ENCODE data around the gene ZNF554. TPM values are rescaled to one million over a fixed set of nuclear protein-coding genes. Genes with fewer than 3 reads are reported as not detected.

ZNF554 gene
- total and polyA plus RNA-seq, 2 experiments from 2014 or later, result 4.0 to 5.5 TPM

GRCh38 chr19:2854849-2855248, 35.2 kb downstream of the ZNF554 start:
- no peak overlapping the region for H3K4me3 ChIP-seq
- no peak overlapping the region for H3K27ac ChIP-seq
- no peak overlapping the region for H3K4me2 ChIP-seq
- no peaks in the 10 kb centered on the region for H3K4me1 ChIP-seq (ENCODE audit: insufficient read depth)
- 100% methylated on average over 3 of the region's 3 CpGs for WGBS (ENCODE audit: low lambda C conversion rate, missing lambda C conversion rate)
- H3K36me3 ChIP-seq (replicated peaks; ENCODE audit: insufficient read depth, low read depth), result peaks cover 25% of the 10 kb centered on the region
- no peaks in the 10 kb centered on the region for H3K79me2 ChIP-seq
- no peak for DNase-seq (ENCODE audit: low spot score)
- H3K27me3 ChIP-seq, result no peaks in the 10 kb centered on the region
- no peak overlapping the region for H2AFZ ChIP-seq
- no peak for TF ChIP-seq EZH2phosphoT487 (IDR thresholded peaks at IDR 0.05; ENCODE audit: low read depth, severe bottlenecking, unreplicated experiment)
- TF ChIP-seq, protein P1, sequence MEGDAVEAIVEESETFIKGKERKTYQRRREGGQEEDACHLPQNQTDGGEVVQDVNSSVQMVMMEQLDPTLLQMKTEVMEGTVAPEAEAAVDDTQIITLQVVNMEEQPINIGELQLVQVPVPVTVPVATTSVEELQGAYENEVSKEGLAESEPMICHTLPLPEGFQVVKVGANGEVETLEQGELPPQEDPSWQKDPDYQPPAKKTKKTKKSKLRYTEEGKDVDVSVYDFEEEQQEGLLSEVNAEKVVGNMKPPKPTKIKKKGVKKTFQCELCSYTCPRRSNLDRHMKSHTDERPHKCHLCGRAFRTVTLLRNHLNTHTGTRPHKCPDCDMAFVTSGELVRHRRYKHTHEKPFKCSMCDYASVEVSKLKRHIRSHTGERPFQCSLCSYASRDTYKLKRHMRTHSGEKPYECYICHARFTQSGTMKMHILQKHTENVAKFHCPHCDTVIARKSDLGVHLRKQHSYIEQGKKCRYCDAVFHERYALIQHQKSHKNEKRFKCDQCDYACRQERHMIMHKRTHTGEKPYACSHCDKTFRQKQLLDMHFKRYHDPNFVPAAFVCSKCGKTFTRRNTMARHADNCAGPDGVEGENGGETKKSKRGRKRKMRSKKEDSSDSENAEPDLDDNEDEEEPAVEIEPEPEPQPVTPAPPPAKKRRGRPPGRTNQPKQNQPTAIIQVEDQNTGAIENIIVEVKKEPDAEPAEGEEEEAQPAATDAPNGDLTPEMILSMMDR (IDR thresholded peaks at IDR 0.05; ENCODE audit: poor library complexity), result no peak
- no peak for TF ChIP-seq EZH2 (IDR thresholded peaks at IDR 0.05; ENCODE audit: borderline replicate concordance)
- H3K9me3 ChIP-seq (ENCODE audit: low read depth), result peaks cover 68% of the 10 kb centered on the region
- no peaks in the 10 kb centered on the region for H4K20me1 ChIP-seq (ENCODE audit: insufficient read depth, poor library complexity, severe bottlenecking)
- H3K9me2 ChIP-seq (replicated peaks; ENCODE audit: insufficient read depth), result no peaks in the 10 kb centered on the region

DNA sequence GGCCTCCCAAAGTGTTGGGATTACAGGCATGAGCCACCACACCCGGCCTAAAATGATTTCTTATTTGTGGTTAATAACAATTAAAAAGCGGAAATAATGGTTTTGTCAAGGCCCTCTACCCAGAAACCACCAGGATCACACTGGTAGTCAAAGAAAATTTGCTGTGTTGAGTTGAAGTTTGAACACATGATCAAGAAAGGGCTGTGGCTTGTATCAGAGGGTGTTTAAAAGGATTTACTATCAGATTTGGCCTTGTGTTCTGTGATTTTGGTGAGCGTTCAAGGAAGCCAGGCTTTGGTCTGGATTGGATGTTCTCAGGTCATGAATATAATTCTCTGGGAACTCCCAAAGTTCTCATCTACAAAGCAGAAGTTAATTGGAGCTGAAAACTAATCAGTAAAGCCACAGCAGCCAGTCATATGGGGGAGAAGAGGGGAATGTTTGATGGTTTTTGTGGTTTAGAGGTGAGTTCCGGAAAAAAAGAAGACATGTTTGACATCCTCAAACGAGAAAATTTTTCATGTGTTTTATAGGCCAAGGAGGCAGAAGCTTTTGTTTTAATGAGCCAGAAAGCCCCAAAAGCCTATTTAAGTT, 36.9 kb downstream of the ZNF554 start:
- H3K9me3 ChIP-seq (ENCODE audit: low read depth), result peaks cover 57% of the 10 kb centered on the region
- no peaks in the 10 kb centered on the region for H4K20me1 ChIP-seq (ENCODE audit: insufficient read depth, poor library complexity, severe bottlenecking)
- TF ChIP-seq EZH2 (IDR thresholded peaks at IDR 0.05; ENCODE audit: borderline replicate concordance) (no peak), EZH2phosphoT487 (IDR thresholded peaks at IDR 0.05; ENCODE audit: low read depth, severe bottlenecking, unreplicated experiment) (no peak)
- TF ChIP-seq, protein P1 (IDR thresholded peaks at IDR 0.05; ENCODE audit: poor library complexity), result no peak
- H3K36me3 ChIP-seq (replicated peaks; ENCODE audit: insufficient read depth, low read depth), result peaks cover 22% of the 10 kb centered on the region
- no peak overlapping the region for H3K4me2 ChIP-seq
- no peak overlapping the region for H3K27ac ChIP-seq
- WGBS (ENCODE audit: low lambda C conversion rate, missing lambda C conversion rate), result 93% methylated on average over 5 of the region's 5 CpGs
- no peak overlapping the region for H3K4me3 ChIP-seq
- no peak overlapping the region for H2AFZ ChIP-seq
- H3K4me1 ChIP-seq (ENCODE audit: insufficient read depth), result no peaks in the 10 kb centered on the region
- H3K9me2 ChIP-seq (replicated peaks; ENCODE audit: insufficient read depth), result no peaks in the 10 kb centered on the region
- no peak for DNase-seq (ENCODE audit: low spot score)
- no peaks in the 10 kb centered on the region for H3K27me3 ChIP-seq
- no peaks in the 10 kb centered on the region for H3K79me2 ChIP-seq

GRCh38 chr19:2858864-2859263, 39.2 kb downstream of the ZNF554 start:
- 97% methylated on average over 27 of the region's 27 CpGs for WGBS (ENCODE audit: low lambda C conversion rate, missing lambda C conversion rate)
- peaks cover 34% of the 10 kb centered on the region for H3K9me3 ChIP-seq (ENCODE audit: low read depth)

More at GRCh38 chr19:2858864-2859263, 39.2 kb downstream of the ZNF554 start:
- Histone ChIP-seq H3K4me2 (no peak overlapping the region), H3K27me3 (no peaks in the 10 kb centered on the region), H3K79me2 (no peaks in the 10 kb centered on the region), H3K9me2 (replicated peaks; ENCODE audit: insufficient read depth) (no peaks in the 10 kb centered on the region), H3K36me3 (replicated peaks; ENCODE audit: insufficient read depth, low read depth) (peaks cover 6% of the 10 kb centered on the region), H2AFZ (no peak overlapping the region), H3K4me1 (ENCODE audit: insufficient read depth) (no peaks in the 10 kb centered on the region), H3K27ac (no peak overlapping the region), H3K4me3 (no peak overlapping the region), H4K20me1 (ENCODE audit: insufficient read depth, poor library complexity, severe bottlenecking) (no peaks in the 10 kb centered on the region)
- DNase-seq (ENCODE audit: low spot score), result no peak
- TF ChIP-seq, protein P1 (IDR thresholded peaks at IDR 0.05; ENCODE audit: poor library complexity), result no peak
- TF ChIP-seq EZH2phosphoT487 (IDR thresholded peaks at IDR 0.05; ENCODE audit: low read depth, severe bottlenecking, unreplicated experiment) (no peak), EZH2 (IDR thresholded peaks at IDR 0.05; ENCODE audit: borderline replicate concordance) (no peak)

Measured in hepatocyte (in vitro differentiated cells).